IPS DF 4.7 (cell line): ENCODE data around the gene NCAPG.
"Not testable (repeated sequence)": the region's sequence is repeated elsewhere in the genome, so short reads cannot be mapped to it uniquely, and the experiment has no call there.

Experiments
- DNase-seq: peaks from one replicate; pipeline ENCODE4 v3.0.0-alpha.2; 2013; ENCODE audit warnings: low spot score; ENCODE audit errors: extremely low read depth

NCAPG gene

DNA sequence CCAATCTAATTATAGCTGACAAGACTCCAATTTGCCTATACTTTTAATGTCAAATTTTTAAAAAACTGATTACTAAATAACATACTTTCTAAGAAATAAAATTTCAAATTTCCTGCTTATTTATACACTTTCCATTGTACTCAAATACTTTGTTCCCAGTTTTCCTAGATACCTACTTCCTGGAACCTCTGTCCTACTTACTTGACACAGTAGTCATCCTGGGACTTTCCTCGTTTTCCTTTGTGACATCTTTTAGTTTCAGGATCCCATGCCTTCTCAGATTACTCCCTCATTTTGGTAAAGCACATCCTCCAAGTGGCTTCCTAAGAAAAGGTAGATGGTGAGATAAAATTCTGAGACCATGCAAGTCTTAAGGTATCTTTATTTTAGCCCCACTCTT, 16.0 kb upstream of the NCAPG start:
- DNase-seq = no peak

DNA sequence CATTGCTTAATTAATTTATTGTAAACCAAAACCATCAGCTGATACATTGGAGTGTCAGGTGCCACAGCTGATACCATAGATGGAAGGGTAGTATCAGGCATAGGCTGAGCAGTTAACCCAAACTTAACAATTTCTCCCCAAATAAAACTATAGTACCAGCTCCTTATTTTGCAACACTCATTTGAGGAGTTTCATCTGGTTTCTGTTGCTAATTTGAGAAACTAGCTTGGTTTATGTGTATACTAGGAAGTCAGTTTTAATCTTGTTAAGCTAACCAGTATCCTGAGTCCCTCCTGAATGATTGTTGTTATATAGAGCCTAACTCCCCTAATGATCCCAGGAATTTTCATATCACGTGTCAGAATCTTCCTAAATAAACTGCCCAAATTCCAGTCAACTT, 13.0 kb upstream of the NCAPG start:
- DNase-seq = no peak

- DNase-seq = no peak
Observed at GRCh38 chr4:17805580-17806155, 5.1 kb upstream of the NCAPG start.

DNA sequence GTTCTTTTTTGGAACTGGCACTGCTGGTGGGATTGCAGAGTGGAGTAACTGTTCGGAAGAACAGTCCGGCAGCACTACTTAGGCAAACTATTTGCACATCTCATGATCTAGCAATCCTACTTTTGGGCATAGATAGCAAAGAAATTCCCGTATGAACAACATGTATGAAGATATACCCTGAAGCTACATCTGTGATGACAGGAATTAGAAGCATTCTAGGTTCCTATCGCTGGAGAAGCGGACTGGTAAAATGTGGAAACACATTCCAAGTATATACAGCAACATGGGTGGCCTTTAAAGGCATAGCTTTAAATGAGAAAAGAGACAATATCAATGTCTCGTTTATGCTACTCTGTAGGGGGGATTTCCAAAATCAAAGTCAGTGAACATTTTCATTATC, 3.3 kb upstream of the NCAPG start:
- DNase-seq = no peak

DNA sequence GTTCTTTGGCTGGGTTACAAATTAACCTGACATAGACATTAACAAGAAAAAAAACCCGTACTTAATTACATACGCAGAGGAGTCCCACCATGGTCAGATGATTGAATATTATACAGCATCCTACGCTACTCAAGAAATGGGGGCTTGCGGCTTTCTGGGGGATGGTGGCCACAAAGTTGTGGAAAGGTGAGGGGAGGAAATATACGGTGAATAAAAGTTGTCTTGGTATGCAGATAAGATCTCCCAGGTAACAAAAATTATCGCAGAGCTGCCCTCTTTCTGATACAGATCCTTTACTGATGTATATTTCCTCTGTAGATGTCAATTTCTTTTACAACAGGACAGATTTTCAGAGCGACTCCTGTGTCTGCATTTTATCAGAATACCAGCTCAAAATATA, 1.1 kb upstream of the NCAPG start:
- no peak for DNase-seq

DNA sequence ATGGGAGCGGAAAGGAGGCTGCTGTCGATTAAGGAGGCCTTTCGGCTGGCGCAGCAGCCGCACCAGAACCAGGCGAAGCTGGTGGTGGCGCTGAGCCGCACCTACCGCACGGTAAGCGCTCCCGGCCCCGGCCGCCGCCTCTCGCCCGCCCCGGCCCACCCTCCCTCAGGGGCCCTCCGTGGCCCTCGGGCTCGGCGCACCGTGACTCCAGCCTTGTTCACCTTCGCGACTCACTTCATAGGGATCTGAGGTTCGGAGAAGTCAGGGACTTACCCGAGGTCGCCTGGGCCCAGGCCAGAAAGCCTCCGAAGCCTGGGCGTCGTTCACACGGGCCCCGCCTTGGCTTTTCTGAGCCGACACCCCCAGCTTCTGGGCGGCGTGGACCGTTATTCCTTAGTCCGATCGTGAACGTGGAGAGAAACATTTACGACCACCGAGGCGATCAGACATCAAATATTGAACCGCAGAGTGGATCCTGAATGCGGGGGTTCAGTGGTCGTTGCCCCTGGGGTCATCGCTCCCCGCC, 362 bp downstream of the NCAPG start:
- DNase-seq = no peak

GRCh38 chr4:17812125-17812524, 1.3 kb downstream of the NCAPG start:
- no peak for DNase-seq

GRCh38 chr4:17812801-17813200, 2.0 kb downstream of the NCAPG start:
- DNase-seq = no peak

- DNase-seq = no peak
Observed at GRCh38 chr4:17814140-17814539, 3.4 kb downstream of the NCAPG start.

GRCh38 chr4:17816142-17816541, 5.4 kb downstream of the NCAPG start:
- no peak for DNase-seq

DNA sequence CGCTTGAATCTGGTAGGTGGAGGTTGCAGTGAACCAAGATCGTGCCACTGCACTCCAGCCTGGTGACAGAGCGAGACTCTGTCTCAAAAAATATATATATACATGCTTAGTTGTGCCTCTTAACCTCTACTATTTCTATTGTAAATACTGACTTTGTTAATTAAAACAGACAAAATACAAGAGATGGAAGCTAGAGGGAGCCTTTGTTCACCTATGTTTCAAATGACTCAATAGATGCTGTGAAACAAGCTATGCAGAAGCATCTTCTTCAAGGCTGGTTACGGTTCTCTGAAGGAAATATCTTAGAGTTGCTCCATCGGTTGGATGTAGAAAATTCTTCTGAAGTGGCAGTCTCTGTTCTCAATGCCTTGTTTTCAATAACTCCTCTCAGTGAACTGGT, 6.2 kb downstream of the NCAPG start:
- no peak for DNase-seq

DNA sequence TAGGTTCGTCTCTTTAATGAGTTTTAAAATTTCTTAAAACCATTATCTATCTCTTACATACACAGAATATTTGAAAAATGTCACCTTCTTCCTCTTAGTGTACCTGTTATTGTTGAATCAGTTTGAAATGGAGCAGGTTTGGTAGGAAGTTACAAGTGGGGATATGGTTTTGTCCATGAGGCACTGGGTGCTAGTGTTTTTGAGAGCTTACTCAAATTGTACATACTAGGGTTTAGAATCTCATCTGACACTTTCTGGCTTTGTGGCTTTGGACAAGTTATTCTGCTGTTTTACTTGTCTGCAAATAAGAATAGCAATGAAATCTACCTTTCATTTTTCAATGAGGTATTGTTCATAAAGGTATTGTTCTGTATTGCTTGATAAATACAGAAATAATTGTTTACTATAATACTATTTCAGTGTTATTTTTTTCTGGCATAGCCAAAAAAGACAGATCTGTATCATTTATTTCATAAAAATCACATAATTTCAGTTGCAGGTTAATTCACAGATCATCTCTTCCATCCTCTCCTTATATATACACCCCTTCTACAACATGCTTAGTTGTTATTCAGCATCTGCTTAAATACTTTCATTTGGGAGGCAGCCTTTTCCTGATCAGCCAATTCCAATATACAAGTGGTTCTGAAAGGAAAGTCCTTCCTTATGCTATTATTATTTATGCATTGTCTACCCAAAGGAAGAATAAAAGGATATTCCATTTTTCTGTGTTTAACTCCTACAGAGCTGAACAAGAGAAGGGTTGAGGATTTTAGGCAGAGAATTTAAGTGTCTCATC, 13.3 kb downstream of the NCAPG start:
- no peak for DNase-seq

DNA sequence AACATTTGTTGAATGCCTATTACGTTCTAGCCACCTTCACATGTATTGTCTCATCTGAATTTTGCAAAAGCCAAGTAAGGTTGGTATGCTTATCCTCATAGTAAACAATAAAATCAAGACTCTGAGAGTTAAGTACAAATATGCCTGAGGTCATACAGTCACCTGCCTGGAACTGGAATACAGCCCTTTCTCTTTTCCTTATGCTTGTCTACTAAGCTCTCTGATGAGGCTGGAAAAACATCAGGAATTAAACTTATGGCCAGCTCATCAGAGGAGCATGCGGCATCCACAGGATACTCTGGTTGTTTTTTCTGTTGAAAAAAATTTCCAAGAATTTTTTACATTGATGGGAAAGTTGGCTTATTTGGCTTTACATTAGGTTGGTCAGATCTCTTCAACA, 35.5 kb downstream of the NCAPG start:
- no peak for DNase-seq

DNA sequence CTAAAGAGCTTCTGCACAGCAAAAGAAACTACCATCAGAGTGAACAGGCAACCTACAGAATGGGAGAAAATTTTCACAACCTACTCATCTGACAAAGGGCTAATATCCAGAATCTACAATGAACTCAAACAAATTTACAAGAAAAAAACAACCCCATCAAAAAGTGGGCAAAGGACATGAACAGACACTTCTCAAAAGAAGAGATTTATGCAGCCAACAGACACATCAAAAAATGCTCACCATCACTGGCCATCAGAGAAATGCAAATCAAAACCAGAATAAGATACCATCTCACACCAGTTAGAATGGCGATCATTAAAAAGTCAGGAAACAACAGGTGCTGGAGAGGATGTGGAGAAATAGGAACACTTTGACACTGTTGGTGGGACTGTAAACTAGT, 39.5 kb downstream of the NCAPG start:
- not testable (repeated sequence) for DNase-seq

DNA sequence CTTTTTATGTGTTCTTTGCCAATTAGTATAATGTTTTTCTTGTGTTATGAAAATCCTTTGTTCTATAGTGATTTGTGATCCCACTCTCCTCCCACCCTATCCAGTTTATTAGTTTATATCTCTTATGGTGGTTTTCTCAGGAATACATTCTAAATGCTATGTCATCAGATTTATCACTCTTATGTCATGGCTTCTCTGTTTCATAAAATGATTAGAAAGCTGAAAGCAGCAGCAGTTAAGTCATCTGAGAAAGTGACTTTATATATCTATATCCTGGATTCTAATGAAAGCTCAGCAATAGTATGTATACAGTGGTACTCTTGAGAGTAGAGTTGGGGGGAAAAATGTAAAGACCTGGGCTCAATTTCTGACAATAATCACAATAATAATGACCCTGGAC, 41.2 kb downstream of the NCAPG start:
- no peak for DNase-seq

DNA sequence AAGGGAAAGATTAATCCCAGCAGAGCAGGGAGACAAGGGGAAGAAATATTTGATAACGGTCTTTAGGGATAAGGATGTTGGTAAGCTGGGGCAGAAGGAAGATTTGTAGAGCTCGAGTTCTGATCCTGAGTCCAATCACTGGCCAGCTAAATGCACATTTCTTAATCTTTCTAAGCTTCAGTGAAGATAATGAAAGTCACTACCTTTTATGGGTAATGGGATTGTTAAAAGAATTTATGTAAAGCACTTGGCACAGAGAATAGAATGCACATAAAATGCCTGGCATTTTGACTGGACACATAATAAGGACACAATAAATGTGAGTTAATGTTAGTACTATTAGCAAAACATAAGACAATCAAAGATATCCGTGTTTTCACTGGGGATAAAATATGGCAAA, 43.3 kb downstream of the NCAPG start:
- DNase-seq = no peak

DNA sequence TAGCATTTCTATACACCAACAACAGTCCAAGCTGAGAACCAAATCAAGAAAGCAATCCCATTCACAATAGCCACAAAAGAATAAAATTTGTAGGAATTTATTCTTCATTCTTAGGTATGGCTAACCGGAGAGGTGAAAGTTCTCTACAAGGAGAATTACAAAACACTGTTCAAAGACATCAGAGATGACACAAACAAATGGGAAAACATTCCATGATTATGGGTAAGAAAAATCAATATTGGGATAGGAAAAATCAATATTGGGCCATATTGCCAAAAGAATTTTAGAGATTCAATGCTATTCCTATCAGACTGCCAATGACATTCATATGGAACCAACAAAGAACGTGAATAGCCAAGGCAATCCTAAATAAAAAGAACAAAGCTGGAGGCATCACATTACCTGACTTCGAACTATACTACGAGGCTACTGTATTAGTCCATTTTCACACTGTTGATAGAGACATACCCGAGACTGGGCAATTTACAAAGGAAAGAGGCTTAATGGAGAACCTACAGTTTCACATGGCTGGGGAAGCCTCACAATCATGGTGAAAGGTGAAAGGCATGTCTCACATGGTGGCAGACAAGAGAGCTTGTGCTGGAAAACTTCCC, 49.1 kb downstream of the NCAPG start:
- no peak for DNase-seq

DNA sequence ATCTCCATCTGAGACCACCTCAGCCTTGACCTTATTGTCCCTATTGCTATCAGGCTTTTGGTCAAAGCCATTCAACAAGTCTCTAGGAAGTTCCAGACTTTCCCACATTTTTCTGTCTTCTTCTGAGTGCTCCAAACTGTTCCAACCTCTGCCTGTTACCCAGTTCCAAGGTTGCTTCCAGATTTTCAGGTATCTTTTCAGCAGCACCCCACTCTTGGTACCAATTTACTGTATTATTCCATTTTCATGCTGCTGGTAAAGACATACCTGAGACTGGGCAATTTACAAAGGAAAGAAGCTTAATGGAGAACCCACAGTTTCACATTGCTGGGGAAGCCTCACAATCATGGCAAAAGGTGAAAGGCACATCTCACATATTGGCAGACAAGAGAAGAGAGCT, 51.1 kb downstream of the NCAPG start:
- not testable (repeated sequence) for DNase-seq

- DNase-seq = no peak
Observed at GRCh38 chr4:17865866-17866363, 55.1 kb downstream of the NCAPG start.

DNA sequence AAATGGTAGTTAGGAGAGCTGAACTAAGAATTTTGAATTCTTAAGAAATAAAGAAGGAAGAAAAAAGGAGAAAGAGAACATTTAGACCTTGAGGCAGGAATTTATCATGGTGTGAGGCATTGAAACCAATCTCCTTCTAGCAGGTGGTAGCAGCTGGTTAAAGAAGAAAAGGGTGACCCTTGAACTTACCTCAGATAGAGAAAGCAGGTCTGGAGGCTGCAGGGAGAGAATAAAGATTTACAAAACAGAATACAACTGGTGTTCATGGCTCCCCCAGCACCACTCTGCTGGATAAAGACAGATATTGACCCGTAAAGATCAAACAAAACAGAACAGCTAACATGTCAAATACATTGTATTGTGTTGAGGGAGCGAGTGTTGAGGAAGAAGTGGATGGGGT, 56.0 kb downstream of the NCAPG start:
- no peak for DNase-seq

- no peak for DNase-seq
Observed at GRCh38 chr4:17867276-17867675, 56.5 kb downstream of the NCAPG start.

DNA sequence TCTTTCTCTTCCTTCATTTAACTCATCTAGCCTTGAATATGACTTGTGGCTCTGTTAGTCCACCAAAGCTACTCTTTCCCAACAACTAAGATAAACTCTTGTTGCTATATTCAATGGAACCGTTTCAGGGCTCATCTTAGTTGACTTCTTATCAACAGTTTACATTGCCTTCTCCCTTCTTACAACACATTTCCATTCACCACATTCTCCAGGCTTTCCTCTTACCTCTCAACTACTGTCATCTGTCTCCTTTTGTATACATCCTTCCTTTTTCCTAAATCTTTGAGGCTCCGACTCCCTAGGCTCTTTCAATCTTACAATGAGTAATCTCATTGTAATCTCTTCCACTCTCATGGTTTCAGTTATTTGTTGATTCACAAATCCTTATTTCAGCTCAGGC, 58.5 kb downstream of the NCAPG start:
- DNase-seq = no peak
